ENCODE results near the gene FAM181A.

FAM181A gene

GRCh38 chr14:93930296-93930988, 3.3 kb downstream of the FAM181A start:
- DNase-seq: no peak

GRCh38 chr14:93930989-93931307, 3.8 kb downstream of the FAM181A start:
- no peak for DNase-seq

- no peak for DNase-seq
Observed at GRCh38 chr14:93932642-93933041, 5.5 kb downstream of the FAM181A start.

GRCh38 chr14:93935213-93935612, 8.1 kb downstream of the FAM181A start:
- DNase-seq: no peak

- DNase-seq: no peak
Observed at GRCh38 chr14:93936245-93936644, 9.1 kb downstream of the FAM181A start.

GRCh38 chr14:93936926-93937325, 9.8 kb downstream of the FAM181A start:
- DNase-seq: no peak

- no peak for DNase-seq
Observed at GRCh38 chr14:93937519-93937918, 10.4 kb downstream of the FAM181A start.

GRCh38 chr14:93938751-93939303, 11.7 kb downstream of the FAM181A start:
- DNase-seq: no peak

GRCh38 chr14:93939304-93940229, 12.4 kb downstream of the FAM181A start:
- no peak for DNase-seq

GRCh38 chr14:93940437-93940836, 13.3 kb downstream of the FAM181A start:
- no peak for DNase-seq

GRCh38 chr14:93941293-93941910, 14.3 kb downstream of the FAM181A start:
- no peak for DNase-seq

- no peak for DNase-seq
Observed at GRCh38 chr14:93943052-93943451, 15.9 kb downstream of the FAM181A start.

- no peak for DNase-seq
Observed at GRCh38 chr14:93943930-93944329, 16.8 kb downstream of the FAM181A start.

- DNase-seq: no peak
Observed at GRCh38 chr14:93944348-93945069, 17.4 kb downstream of the FAM181A start.

- no peak for DNase-seq
Observed at GRCh38 chr14:93945070-93945399, 17.9 kb downstream of the FAM181A start.

- no peak for DNase-seq
Observed at GRCh38 chr14:93946104-93946503, 19.0 kb downstream of the FAM181A start.

GRCh38 chr14:93946541-93947090, 19.5 kb downstream of the FAM181A start:
- no peak for DNase-seq

GRCh38 chr14:93947282-93947681, 20.1 kb downstream of the FAM181A start:
- no peak for DNase-seq

GRCh38 chr14:93949511-93950075, 22.4 kb downstream of the FAM181A start:
- no peak for DNase-seq

GRCh38 chr14:93950948-93951634, 23.9 kb downstream of the FAM181A start:
- DNase-seq: no peak

GRCh38 chr14:93951635-93952540, 24.7 kb downstream of the FAM181A start:
- DNase-seq: no peak
